ENCODE results near the gene CACTIN. TPM values are rescaled to one million over a fixed set of nuclear protein-coding genes. Genes with fewer than 3 reads are reported as not detected.

CACTIN gene
- total and polyA plus RNA-seq, 2 experiments from 2014 or later, result 19.4 to 49.0 TPM

DNA sequence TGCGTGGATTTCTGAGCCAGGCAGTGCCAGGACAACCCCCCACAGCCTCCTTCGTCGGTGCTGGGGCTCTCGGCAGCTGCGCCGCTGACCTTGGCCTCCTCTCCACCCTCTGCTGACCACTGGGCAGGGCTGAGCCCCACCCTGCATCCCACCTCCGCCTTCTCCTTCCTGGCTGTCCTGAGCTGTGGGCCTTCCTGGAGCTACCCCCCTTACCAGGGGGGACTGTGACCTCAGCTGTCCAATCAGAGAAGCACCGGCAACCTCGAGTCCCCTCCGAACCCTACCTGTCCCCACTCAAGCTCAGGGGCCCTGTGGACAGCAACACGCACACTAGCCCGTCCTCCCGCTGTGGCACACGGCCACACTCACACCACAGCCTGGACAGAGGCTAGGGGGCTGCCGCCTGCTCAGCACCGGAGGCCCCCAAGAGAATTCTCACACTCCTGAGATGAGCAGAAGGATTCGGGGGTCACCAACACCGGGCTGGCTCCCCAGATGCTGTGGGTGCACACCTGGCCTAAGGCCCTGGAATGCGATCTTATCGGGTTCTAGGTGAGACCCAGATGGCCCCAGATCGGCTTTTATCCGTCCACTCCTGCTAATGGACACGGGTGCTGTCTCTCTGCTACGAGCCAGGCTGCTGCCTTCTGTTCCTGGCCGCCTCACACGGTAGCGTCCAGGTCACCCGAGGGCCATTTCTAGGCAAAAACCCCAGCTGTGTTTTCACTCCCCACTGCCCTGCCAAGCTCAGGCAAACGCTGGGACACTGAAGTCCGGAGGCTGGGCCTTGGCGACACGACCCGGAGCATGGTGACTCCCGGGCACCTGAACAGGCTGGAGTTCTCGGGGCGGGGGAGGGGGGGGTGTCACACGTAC, 32.5 kb upstream of the CACTIN start:
- TF ChIP-seq, protein P1, sequence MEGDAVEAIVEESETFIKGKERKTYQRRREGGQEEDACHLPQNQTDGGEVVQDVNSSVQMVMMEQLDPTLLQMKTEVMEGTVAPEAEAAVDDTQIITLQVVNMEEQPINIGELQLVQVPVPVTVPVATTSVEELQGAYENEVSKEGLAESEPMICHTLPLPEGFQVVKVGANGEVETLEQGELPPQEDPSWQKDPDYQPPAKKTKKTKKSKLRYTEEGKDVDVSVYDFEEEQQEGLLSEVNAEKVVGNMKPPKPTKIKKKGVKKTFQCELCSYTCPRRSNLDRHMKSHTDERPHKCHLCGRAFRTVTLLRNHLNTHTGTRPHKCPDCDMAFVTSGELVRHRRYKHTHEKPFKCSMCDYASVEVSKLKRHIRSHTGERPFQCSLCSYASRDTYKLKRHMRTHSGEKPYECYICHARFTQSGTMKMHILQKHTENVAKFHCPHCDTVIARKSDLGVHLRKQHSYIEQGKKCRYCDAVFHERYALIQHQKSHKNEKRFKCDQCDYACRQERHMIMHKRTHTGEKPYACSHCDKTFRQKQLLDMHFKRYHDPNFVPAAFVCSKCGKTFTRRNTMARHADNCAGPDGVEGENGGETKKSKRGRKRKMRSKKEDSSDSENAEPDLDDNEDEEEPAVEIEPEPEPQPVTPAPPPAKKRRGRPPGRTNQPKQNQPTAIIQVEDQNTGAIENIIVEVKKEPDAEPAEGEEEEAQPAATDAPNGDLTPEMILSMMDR (IDR thresholded peaks at IDR 0.05; ENCODE audit: low read depth, low read length), result no peak
- H3K36me3 ChIP-seq, result peaks cover 5% of the 10 kb centered on the region

DNA sequence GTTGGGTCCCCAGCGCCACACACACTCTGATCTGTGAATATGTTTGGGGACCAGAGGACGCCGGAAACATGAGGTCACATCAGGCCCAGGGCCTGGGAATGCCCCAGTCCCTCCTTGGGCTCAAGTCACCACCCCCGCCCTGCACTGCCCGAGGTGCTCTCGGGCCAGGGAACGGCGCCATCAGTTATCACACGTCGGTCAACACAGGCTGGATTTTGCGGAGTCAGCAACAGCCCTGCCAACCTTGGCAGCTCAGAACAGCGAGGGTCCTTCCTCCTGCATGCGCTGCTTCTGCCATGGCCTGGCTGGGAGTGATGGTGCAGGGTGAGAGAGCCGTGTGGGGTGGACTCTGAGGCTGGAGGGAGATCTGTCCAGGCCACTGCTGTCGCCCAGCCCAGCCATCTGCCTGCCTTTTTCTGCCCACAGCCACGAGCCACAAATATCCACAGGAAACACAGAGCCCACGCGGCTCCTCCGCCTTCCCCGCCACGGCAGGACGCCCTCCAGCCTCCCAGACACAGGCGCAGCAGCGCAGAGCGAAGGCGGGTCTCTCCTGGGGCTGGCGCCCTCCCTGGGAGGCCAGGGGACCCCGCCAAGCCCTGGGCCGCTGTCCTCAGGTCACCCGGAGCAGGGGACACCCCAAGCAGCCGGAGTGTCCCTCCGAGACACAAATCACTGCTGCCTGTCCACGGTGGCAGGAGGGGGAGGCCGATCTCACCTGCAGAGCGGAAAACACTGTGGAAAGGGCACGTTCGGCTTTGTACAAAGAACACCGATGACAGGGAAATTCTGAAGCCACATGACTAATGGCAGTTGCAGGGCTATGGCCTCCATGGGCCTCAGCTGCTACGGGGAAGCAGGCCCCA, 31.6 kb upstream of the CACTIN start:
- Histone ChIP-seq H3K36me3 (peaks cover 6% of the 10 kb centered on the region), H3K27me3 (no peaks in the 10 kb centered on the region), H3K27ac (no peak overlapping the region), H3K9me3 (ENCODE audit: low read depth) (no peaks in the 10 kb centered on the region), H3K4me1 (ENCODE audit: low read depth) (no peaks in the 10 kb centered on the region), H3K4me3 (no peak overlapping the region)
- TF ChIP-seq, protein P1 (IDR thresholded peaks at IDR 0.05; ENCODE audit: low read depth, low read length), result no peak
- no peak for DNase-seq (ENCODE audit: low read depth in 1 of 2, low spot score in 1 of 2)

More for the DNA sequence above, 32.5 kb upstream of the CACTIN start:
- H3K9me3 ChIP-seq (ENCODE audit: low read depth), result no peaks in the 10 kb centered on the region
- H3K4me3 ChIP-seq, result no peak overlapping the region
- H3K27ac ChIP-seq, result no peak overlapping the region
- DNase-seq (ENCODE audit: low read depth in 1 of 2, low spot score in 1 of 2), result no peak
- H3K4me1 ChIP-seq (ENCODE audit: low read depth), result no peaks in the 10 kb centered on the region
- no peaks in the 10 kb centered on the region for H3K27me3 ChIP-seq

DNA sequence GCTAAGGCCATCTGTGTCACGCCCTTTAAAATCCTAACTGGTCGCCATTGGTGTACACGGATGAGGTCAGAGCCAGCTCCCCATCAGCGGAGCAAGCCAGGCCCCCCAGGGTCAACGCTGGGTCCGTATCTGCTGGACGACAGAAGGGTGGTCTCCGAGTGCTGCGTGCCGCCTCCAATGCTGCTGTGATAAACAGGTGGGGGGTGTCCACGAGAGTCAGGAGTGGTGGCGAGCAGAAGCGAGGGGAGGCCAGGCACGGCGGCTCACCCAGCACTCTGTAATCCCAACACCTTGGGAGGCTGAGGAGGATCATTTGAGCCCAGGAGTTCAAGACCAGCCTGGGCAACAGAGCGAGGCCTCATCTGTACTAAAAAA, 30.8 kb upstream of the CACTIN start:
- peaks cover 13% of the 10 kb centered on the region for H3K36me3 ChIP-seq
- H3K27ac ChIP-seq, result no peak overlapping the region
- H3K27me3 ChIP-seq, result no peaks in the 10 kb centered on the region
- TF ChIP-seq, protein P1 (IDR thresholded peaks at IDR 0.05; ENCODE audit: low read depth, low read length), result no peak
- H3K9me3 ChIP-seq (ENCODE audit: low read depth), result no peaks in the 10 kb centered on the region
- no peak for DNase-seq (ENCODE audit: low read depth in 1 of 2, low spot score in 1 of 2)
- no peaks in the 10 kb centered on the region for H3K4me1 ChIP-seq (ENCODE audit: low read depth)
- H3K4me3 ChIP-seq, result no peak overlapping the region

DNA sequence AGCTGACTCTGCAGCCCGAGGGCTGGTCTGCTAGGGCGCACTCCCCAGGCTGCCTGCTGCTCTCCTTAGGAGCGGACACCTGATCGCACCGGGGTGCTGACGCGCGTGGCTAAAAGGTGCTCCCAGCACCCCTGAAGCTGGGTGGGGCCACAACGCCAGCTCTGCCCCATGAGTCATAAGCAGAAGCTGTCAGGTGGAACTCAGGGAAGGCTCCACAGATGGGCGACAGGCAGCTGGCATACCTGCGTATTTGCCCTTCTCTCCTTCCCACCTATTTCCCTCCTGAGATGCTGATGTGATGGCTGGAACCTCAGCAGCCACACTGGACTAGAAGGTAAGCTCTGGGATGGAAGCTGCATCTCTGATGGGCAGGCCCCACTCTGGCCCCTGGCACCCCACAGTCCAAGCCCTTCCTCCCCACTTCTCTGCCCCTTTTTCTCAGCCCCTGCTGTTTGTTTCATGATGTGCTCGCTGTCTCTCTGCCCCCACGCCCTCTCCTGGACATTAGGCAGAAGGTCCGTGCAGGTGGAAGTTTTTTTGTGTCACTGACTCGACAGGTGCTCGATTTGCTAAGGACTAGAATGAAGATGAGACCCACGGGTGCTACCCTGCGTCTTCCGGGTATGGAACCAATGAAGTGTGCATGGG, 30.3 kb upstream of the CACTIN start:
- H3K27ac ChIP-seq, result no peak overlapping the region
- no peak for DNase-seq (ENCODE audit: low read depth in 1 of 2, low spot score in 1 of 2)
- H3K36me3 ChIP-seq, result peaks cover 13% of the 10 kb centered on the region
- TF ChIP-seq, protein P1 (IDR thresholded peaks at IDR 0.05; ENCODE audit: low read depth, low read length), result no peak
- no peak overlapping the region for H3K4me3 ChIP-seq
- H3K9me3 ChIP-seq (ENCODE audit: low read depth), result no peaks in the 10 kb centered on the region
- no peaks in the 10 kb centered on the region for H3K27me3 ChIP-seq
- H3K4me1 ChIP-seq (ENCODE audit: low read depth), result no peaks in the 10 kb centered on the region

DNA sequence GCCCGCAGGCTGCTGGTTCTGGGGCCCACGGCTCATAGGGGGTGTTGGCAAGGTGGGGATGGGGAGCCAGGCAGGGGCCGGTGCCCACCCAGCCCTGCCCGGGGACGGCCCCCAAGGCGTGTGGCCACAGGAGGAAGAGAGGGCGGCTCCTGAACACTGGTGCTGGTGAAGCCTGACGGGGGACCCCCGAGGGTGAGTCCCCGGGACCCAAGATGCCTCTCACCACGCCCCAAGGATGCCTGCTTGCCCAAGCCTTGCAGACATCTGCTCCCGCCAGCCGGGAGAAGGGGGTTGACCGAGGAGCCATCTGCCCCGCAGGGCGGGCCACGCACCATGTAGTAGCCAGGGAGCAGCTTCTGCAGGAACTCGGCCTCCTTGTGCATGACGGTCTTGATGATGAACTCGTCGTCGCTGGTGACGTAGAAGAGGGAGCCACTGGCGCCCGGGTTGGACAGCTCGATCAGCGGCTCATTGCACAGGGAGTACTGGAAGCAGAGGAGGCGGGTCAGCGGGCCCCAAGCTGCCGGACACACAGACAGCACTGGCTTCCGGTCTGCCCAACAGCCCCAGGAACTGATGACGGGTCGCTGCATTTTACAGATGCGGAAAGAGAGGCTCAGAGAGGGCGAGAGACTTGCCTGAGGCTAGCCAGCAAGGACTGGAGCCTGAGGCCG, 29.6 kb upstream of the CACTIN start:
- Histone ChIP-seq H3K36me3 (peaks cover 13% of the 10 kb centered on the region), H3K4me3 (no peak overlapping the region), H3K27ac (no peak overlapping the region), H3K27me3 (no peaks in the 10 kb centered on the region), H3K4me1 (ENCODE audit: low read depth) (no peaks in the 10 kb centered on the region), H3K9me3 (ENCODE audit: low read depth) (no peaks in the 10 kb centered on the region)
- TF ChIP-seq, protein P1 (IDR thresholded peaks at IDR 0.05; ENCODE audit: low read depth, low read length), result no peak
- DNase-seq (ENCODE audit: low read depth in 1 of 2, low spot score in 1 of 2), result peak in 1 of 2 donors; percentile 14

Data from cardiac muscle cell (in vitro differentiated cells and primary cell).